ENCODE results near the gene C1orf198.

C1orf198 gene

DNA sequence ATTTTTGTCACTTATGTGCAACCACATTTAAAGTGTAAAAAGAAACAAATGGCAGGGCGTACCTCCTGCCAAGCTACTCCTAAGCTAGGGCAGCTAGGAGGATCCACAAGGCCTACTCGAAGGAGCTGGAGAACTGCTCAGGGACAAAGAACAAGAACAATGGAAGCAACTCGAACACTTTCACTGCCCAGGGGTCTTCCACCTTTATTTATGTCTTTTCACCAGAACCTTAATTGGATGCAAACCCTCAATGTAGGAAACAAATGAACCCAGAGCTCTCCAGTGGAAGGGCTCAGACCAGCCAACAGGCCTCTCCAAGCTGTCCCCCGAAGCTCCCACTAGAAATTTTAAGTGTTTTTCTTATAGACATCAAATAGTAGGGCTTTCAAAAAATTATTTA is 39.9 kb downstream of the C1orf198 start:
- no peak for DNase-seq

DNA sequence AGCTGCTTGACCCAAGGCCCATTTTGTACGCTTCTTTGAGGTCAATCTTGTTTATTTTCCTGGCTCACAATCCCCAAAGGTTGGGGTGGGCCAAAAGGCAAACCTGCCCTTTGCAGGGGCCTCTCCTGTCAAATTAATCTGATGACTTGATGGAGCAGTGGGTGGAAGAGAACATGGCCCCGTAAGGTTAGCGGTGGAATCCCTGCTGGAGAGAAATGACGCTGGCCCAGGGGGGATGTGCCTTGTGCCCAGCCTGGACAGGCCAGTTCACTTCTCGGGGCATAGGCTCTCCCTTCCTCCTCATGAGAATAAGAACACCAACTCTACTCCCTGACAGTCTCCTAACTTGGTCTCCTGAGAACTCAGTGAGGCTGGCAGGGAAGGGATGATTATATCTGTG is 40.5 kb downstream of the C1orf198 start:
- DNase-seq = no peak

DNA sequence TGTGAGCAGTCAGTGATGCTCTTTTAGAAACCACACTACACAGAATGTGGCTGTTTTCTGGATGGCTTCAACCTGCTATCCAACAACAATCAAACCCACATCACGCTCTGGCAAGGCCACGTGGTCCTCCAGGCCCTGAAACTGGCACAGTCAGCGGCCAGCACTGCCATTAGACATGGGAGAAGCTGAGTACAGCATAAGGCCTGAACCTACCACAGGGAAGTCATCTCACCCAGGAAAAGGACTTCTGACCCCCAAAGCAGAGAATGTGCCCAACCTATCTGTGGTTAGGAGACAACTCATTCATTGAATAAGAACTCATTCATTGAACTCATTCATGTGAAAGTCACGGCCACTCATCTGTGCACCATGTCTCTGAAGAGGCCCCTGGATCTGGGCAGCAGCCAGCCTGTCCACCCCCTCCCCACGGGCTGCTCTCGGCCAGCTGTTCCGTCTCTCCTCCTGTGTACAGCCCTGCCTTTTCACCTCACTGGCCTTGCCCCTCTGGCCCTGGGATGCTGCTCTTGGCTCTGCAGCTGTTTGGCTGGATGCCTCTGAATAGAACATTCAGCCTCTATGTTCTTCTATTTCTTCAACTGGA is 41.1 kb downstream of the C1orf198 start:
- no peak for DNase-seq

DNA sequence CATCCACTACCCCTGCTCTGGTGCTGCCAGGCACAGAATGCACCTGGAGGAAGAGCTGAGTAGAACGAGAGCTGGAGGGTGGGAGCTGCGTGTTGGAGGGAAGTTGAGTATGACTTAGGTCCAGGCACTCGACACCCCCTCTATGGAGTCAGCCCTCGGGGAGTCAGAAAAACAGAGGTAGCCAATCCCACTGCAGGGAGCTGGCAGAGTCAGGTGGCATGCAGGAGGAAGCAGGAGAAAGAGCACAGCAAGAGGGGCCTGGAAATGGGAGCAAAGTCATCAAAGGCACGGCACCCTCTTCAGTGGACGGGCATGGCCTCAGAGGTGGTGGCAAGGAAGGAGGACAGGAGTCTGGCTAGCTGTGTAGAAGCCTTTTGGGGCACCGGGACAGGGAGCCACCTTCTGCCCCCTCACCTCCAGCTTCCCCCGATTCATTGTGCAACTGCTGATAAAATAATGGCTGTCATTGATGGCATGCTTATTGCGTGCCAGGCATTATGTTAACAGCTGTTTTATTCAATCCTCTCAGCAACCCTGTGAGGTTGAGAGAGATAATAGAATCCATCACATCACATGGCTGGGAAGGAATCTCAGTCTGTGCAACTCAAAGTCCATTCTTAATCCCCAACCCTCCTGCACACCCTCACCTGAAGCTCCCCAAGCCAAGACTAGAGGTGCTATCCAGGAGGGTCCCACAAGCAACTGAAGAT is 42.0 kb downstream of the C1orf198 start:
- DNase-seq = no peak

DNA sequence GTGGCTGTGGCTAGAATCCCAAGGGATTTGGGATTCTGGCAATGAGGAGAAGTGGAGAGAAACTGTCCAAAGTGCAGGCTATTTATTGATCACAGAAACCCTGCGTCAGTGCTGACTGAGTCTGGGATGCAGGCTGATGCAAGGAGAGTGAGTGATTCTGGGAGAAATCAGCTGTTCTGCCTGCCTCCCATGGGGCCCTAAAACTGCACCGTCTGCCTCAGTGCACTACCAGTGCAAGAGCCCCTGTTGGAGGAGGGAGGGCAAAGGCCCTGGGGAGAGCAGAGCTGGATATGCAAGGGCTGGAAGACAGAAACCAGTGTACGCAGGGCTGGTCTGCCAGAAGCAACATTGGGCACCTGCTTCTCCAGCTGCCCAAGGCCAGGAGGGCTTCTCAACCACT is 42.6 kb downstream of the C1orf198 start:
- DNase-seq = no peak

DNA sequence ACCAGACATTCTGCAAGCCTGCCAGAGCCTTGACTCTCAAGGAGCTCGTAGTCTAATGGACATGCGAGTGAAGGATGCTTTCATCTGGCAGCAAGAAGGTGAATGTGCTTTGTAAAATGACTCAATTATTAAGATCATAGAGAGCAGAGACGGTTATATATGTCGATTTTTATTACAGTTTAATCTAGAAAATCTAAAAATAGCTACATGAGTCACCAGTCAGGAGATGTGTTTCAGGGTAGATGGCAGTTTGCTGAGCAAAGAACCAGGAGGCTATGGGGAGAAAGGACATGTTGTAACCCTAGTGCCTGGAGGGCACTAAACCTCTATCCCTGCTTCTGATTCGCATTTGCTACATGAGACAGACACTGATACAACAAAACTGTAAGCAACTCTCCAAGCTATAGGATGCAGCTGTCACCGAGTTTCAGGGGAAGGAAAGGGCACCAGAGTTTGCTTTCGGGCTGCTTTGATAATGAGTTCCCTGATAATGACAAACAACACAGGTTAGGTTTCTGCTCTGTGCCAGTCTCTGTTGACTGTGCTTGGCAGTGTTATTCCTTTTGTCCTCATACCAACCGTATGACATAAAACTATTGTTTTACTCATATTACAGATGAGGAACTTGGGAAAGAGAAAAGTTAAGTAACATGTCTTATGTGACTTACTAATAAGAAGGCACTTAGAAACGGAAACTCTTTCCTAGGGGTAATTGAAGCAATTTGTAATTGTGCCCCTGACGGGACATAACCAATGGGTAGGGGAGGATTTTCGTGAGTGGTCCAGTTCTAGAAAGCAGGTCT is 43.2 kb downstream of the C1orf198 start:
- no peak for DNase-seq

DNA sequence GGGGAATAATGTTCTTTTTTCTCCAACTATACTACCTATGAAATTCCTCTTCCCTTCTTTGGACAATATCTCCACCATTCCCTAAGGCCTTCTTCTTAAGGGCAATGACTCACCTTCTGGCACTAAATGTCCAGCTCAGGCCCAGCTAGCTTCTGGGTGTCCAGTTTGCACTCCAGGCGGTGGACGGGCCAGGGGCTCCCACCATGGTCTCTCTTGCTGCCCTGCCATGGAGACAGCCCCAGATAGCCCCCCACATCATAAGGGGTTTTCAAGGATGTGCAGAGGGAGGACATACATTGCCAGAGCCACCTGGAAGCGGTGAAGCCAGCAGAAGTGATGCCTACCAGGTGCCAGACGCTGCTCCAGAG is 43.8 kb downstream of the C1orf198 start:
- no peak for DNase-seq

DNA sequence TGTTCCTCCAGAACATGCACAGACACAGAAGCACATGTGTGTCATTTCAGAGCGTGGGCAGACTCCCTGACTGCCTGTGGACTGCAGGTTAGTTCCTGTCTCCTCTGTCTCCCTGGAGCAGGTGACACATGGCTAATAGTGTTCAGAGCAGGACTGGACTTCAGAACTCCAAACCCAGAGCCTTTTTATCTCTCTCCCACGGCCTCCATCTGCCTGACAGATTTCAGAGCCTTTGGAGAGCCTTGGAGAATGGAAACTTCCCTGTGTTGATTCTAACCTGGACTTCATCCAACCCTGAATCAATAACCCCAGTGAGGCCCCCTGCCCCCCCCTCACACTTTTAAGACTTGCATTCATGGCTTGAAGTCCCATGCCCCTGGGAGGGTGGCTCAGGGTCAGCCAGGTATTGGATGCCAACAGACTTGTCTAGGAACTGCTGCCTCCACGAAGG is 44.4 kb downstream of the C1orf198 start:
- no peak for DNase-seq

DNA sequence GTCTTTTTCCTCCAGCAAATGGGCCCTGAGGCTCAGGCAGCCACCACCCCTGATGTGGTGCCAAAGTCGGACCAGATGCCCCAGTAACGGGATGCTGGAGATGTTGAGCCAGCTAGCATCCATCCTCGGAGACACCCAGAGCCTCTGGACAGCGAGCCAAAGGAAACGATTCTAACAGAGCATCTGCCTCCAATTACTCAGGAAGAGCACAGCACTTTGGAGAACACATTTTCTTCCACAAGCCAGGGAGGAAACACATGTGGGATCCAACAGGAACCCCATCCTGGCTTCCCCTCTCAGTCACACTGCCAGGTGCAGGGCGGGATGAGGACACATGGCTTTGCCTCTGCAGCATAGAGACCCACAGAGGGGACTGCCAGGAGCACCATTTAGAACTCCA is 44.9 kb downstream of the C1orf198 start:
- DNase-seq = no peak

DNA sequence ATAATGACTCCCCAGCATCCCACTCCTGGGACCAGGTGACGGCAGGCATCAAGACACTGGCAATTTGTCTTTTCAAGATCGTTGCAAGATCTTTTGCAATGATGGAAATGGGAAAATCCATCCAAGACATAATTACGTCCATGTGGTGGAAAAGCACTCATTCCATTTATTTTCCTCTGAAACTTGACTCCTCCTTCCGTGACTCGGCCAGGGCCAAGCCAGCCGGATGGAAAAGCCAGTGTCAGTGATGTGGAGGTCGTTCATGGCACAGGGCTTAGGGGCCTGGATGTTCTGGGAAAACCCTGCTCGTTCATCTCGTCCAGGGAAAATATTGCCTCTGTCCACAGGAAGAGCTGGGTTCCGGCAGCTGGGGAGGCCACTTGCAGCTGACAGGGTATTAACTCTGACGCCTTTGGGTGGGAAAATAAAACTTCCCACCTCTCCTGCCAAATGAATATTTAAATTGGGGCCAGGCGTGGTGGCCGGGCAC is 46.2 kb downstream of the C1orf198 start:
- DNase-seq = no peak

DNA sequence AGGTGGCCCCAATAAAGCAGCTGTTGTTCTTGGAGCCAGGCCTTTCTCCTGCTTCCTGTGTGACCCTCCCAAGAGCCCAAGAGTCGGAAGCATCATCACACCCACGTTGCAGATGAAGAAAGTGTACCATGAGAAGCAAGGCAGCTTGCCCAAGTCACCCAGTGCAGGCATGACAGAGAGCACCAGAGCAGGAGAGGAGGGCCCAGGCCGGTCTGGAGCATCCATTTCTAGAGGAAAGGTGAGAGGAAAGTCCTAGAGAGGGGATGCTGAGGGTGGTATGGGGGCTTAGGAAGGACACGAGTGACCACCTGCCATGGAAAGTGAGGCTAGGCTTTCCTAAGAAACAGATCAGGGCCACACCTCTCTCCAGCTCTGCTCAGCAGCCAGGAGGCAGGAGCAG is 47.0 kb downstream of the C1orf198 start:
- no peak for DNase-seq

DNA sequence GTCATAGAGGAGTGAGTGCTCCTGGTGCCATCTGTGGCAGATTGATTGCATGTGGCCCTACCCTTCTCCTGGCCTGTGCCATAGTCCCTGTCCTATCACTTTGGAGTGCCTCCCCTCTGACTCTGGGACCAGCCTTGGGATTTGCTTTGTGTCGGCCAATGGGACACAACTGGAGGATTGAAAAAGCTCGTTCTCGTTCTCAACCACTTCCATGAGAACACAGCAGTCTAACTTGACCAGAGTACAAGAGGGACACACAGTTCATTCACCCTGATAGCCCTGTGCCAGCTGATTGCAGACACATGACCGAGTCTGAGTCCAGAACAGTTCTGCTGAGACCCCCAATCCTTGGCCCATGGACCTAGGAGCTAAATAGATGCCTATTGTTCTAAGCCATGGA is 47.8 kb downstream of the C1orf198 start:
- DNase-seq = no peak

DNA sequence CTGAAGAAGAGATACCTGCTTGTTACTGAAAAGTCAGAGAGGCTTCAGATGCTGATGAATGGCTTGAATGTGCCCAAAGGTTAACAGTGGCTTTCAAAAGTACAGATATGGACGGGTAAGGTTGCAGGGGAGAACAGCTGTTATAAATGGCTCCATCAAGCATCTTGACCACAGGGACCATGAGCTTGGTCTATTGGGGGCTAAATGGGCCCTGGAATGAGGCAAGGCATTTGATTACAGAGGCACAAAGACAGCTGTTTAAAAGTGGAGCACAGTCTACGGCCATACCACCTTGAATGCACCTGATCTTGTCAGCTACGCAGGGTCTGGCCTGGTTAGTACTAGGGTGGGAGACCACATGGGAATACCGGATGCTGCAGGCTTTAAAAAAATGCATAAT is 48.3 kb downstream of the C1orf198 start:
- DNase-seq = no peak

DNA sequence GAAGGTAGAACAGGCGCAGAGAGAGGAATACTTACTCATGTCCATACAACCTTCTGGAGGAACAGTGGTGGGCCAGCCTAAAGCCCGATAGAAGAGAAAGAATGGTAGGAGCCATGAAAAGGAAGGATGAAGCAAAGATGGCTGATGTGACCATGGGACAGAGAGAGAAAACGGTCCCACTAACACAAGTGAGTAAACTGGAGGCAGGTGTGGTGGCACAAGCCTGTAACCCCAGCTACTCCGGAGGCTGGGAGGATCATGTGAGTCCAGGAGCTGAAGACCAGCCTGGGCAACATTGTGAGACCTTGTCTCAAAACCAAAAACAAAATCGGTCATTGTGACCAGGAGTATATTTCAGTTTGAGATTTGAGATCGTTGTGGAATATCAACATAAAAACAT is 49.4 kb downstream of the C1orf198 start:
- no peak for DNase-seq

DNA sequence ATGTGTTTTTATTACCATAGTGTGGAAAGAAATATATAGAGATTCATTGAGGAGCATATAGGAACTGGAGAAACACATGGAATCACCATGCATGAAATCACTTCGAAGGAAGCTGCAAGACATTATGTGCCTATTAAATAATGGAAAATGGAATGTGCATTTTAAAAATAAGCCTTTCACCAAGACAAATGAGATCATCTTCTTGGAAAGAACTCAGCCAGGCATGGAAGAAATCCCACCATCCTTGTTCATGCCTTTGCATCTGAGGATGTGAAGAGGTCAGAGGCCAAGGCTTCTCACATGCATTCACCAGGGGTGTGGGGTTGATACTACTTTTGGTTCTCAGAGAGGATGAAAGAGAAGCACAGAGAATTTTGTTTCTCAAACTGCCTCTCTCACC is 50.0 kb downstream of the C1orf198 start:
- no peak for DNase-seq

DNA sequence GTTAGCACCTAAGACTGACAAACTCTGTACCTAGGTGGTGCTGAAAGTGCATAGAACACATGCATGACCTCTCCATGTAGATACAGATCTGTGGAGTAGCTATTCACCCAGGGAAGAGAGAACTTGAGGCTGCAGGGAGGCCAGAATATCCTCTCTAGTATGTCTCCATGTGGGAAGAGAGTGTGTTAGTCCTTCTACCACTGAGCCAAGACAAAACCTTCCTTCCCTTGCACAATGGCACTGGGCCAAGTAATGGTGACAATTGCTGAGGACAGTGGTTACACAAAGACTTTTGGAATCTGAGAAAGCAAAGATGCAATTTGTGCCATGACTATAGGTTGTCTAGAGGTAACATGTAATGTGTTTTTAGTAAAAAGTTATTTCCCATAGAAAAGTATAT is 52.3 kb downstream of the C1orf198 start:
- DNase-seq = no peak

DNA sequence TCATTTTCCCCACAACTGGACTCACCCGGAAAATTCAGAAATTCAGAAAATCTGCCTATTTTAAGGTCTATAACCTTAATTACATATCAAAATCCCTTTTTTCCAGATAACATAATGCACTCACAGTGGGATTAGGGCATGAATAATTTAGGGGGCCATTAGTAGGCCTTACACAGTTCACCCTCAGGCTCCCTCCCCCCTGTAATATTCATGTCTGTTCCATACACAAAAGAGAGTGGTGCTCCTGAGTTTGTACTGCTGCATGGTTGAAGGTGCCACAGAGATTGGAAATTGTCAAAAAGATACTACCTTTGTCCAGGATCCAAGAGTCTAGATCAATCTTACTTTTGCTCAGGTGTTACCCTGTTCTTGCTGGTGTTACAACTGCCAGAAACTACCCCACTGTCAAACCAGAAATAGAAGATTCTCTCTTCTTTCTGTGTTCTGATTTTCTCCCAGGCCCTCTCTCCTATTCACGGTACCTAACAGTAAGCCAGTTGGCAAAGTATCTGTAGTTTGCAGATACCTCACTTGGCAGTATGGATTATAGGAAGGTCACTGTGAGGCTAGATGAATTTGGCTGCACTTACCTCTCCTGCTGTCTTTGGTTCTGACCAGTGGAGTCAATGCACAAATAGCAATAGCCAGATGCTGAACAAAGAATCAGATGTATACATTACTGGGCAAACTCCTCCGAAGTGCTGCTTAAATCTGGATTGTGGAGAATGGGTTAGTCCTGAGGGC is 53.2 kb downstream of the C1orf198 start:
- DNase-seq = no peak

DNA sequence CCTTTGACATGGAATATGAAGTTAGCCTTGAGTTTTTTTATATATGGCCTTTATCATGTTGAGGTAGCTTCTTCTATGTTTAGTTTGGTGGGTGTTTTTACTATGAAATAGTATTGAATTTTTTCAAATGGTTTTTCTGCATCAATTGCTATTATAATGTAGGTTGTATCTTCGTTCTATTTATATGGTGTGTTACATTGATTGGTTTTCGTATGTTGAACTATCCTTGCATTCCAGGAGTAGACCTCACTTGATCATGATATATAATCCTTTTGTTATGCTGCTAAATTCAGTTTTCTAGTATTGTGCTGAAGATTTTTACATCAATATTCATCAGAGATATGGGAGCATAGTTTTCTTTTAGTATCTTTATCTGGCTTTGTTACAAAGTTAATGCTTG is 55.8 kb downstream of the C1orf198 start:
- no peak for DNase-seq

DNA sequence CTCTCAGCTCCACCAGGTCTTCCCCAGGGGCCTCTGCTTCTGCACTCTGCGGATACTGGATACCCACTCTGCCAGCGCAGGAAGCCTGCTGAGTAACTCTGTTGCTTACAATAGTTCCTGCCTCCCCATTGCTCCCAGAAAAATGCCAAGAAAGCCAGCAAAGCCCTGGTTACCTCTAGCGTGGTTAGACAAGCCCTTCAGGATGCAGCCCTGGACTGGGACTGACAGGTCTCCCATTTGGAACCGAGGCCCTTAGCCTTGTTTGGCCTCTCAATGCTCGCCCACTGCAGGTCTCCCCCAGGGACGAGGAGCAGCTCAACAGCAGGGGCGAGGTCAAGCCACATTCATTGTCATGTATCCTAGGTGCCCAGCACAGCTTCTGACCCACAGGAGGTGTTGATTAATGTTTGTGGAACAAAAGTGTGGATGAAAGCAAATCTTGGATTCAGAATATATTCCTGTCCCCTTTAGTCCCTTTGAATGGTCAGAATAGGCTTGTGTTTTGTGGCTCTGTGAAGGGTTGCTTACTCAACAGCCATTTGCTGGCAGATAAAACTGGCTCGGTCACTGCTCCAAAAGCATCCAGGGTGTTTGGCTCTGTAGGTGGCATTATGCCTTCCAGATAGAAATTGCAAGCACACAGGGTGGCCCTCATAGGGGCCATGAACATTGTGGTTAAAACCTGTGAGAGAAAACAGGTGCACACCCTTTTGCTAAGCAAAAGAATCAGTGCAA is 58.9 kb downstream of the C1orf198 start:
- DNase-seq = no peak

DNA sequence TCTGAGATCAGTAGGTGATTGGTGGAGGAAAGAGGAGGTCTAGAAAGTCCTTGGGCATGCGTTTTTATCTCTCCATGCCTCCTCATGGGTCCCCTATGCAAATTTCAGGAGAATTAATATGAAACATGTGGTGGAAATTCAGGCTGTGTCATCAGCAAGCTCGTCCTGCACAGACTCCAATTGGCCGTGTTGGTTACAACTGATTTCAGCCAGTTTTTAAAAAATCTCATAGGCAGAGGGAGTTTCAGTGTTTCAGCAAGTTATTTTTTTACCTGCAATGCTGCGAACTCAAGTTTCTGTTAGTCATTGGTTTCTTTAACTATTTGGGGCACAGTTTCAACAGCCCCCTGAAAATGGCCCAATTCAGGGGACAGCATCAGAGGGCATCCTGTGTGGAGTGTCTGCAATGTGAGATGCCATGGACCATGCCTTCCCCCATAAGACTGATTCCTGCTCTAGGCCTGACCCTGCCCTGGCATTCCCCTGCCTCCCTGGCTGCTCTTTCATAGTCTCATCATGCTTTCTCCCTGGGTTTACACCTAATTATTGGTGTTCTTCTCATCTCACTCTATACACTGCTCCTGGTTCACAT is 59.9 kb downstream of the C1orf198 start:
- DNase-seq = no peak

DNA sequence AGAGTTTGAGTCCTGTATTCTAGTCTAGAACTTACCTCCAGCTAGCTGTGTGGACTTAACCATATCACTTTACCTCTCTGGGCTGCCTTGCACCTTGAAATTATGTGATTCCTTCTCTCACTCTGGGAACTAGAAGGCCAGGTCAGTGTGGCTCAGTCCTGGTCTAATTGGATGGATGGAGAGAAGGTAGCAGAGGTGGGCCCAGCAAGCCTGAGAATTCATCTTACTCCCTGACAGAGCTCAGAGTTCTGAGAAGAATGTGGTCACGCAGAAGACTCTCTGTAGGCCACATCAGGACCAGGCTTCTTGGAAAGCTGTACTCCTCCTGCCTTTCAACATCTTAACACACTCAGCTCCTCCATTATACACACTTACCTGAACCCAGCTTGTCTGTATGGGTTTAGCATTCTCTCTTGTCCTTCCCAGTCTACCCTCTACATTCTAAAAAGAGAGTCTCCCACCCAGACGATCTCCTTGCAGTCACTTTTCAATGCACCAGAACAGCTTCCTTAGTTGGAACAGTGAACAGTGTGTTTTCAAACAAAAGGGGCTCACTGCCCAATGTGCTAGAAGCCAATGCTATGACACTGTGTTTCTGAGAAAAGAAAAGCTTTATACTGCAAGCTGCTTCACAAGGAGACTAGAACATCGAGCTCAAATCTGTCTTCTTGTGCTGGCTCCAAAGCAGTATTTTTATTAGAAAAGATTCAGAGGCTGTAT is 60.6 kb downstream of the C1orf198 start:
- DNase-seq = no peak

DNA sequence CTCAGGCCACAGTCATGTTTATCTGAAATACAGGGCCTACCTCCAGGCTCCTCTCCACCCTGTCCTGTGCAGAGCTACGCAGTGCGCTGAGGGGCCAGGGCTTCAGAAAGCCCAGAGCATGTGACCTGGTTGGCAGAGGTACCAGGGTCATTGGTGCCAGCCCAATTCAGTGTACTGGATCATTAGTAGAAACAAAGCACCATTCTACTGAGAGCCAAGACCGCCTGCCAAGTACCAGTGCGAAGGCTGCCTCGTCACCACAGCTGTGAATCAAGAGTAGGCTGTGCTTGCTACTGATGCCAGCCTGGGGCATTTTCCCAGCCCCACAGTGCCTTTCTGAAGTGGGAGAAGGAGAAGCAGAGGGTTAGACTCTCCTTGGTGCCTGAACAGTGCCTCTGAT is 61.3 kb downstream of the C1orf198 start:
- DNase-seq = no peak

Data from activated CD4-positive, alpha-beta T cell treated with anti-CD3 and anti-CD28 coated beads, Interleukin-2, Interleukin-6, amounts not matched to agents 100 ng/mL and 50 ng/mL, durations not matched to agents 16 hours and 8 hours (primary cell).